ENCODE data around the gene PIGM.

GRCh38 chr1:160040476-160040875, 8.7 kb upstream of the PIGM start:
- no peak for TF ChIP-seq EZH2 (IDR thresholded peaks at IDR 0.05; ENCODE audit: borderline replicate concordance, low read length)
- TF ChIP-seq, protein P1, sequence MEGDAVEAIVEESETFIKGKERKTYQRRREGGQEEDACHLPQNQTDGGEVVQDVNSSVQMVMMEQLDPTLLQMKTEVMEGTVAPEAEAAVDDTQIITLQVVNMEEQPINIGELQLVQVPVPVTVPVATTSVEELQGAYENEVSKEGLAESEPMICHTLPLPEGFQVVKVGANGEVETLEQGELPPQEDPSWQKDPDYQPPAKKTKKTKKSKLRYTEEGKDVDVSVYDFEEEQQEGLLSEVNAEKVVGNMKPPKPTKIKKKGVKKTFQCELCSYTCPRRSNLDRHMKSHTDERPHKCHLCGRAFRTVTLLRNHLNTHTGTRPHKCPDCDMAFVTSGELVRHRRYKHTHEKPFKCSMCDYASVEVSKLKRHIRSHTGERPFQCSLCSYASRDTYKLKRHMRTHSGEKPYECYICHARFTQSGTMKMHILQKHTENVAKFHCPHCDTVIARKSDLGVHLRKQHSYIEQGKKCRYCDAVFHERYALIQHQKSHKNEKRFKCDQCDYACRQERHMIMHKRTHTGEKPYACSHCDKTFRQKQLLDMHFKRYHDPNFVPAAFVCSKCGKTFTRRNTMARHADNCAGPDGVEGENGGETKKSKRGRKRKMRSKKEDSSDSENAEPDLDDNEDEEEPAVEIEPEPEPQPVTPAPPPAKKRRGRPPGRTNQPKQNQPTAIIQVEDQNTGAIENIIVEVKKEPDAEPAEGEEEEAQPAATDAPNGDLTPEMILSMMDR (IDR thresholded peaks at IDR 0.05; ENCODE audit: low read length) = no peak

All from OCI-LY1 (cell line).